GM23338 (cell line): ENCODE results near the gene SRSF1. TPM values are rescaled to one million over a fixed set of nuclear protein-coding genes. Genes with fewer than 3 reads are reported as not detected.

Source experiments
- ATAC-seq: fragments of 200-7000 bp; cut with Tn5 transposase; 3 replicates; pipeline ENCODE4 v1.9.1; 2020
- DNase-seq: peaks from one replicate; pipeline ENCODE4 v3.0.0-alpha.2; 2015; ENCODE audit warnings: low spot score
- H2AFZ ChIP-seq: fragments of 200-600 bp; sonication (generic); 2 replicates; pipeline ENCODE4 v1.8.0; 2016; ENCODE audit warnings: antibody characterized with exemption, mild to moderate bottlenecking, moderate library complexity
- H3F3A ChIP-seq: fragments of 200-600 bp; sonication (generic); replicated peaks from 2 replicates; pipeline ENCODE4 v1.8.0; 2017; ENCODE audit warnings: antibody characterized with exemption, mixed run types, low read depth
- H3K27ac ChIP-seq: fragments of 200-600 bp; sonication (generic); 2 replicates; pipeline ENCODE4 v1.6.1; 2016; ENCODE audit warnings: low read depth
- H3K27me3 ChIP-seq: fragments of 200-600 bp; sonication (generic); 2 replicates; pipeline ENCODE4 v1.8.0; 2016; ENCODE audit warnings: mild to moderate bottlenecking, mixed run types, moderate library complexity; ENCODE audit not compliant: insufficient read depth
- H3K36me3 ChIP-seq: fragments of 200-600 bp; sonication (generic); 2 replicates; pipeline ENCODE4 v1.8.0; 2016; ENCODE audit warnings: mild to moderate bottlenecking; ENCODE audit not compliant: insufficient read depth
- H3K4me1 ChIP-seq: fragments of 200-600 bp; sonication (generic); 2 replicates; pipeline ENCODE4 v1.8.0; 2016; ENCODE audit warnings: mild to moderate bottlenecking, moderate library complexity; ENCODE audit not compliant: insufficient read depth
- H3K4me2 ChIP-seq: fragments of 200-600 bp; sonication (generic); 2 replicates; pipeline ENCODE4 v1.7.1; 2017; ENCODE audit warnings: mixed run types
- H3K4me3 ChIP-seq: fragments of 200-600 bp; sonication (generic); 2 replicates; pipeline ENCODE4 v1.6.1; 2016; ENCODE audit warnings: mixed run types
- H3K79me2 ChIP-seq: fragments of 200-600 bp; sonication (generic); replicated peaks from 2 replicates; pipeline ENCODE4 v1.8.0; 2017; ENCODE audit warnings: mild to moderate bottlenecking; ENCODE audit not compliant: insufficient read depth
- H3K9me2 ChIP-seq: fragments of 200-600 bp; sonication (generic); 2 replicates; pipeline ENCODE4 v1.8.0; 2017; ENCODE audit not compliant: insufficient read depth
- H4K20me1 ChIP-seq: fragments of 200-600 bp; sonication (generic); replicated peaks from 2 replicates; pipeline ENCODE4 v1.8.0; 2017; ENCODE audit warnings: mild to moderate bottlenecking; ENCODE audit not compliant: insufficient read depth
- H3K27ac Mint-ChIP-seq: 2 replicates; pipeline ENCODE4 v1.8.0; 2020; ENCODE audit warnings: inconsistent platforms, mild to moderate bottlenecking, moderate library complexity, mixed read lengths
- H3K27me3 Mint-ChIP-seq: 3 replicates; pipeline ENCODE4 v1.8.0; 2022; ENCODE audit warnings: low read depth, mild to moderate bottlenecking, moderate library complexity, mixed read lengths, inconsistent platforms; ENCODE audit not compliant: insufficient read depth, poor library complexity
- H3K36me3 Mint-ChIP-seq: 3 replicates; pipeline ENCODE4 v1.8.0; 2021; ENCODE audit warnings: low read depth, mild to moderate bottlenecking, inconsistent platforms, moderate library complexity, mixed read lengths
- H3K4me1 Mint-ChIP-seq: 3 replicates; pipeline ENCODE4 v1.8.0; 2020; ENCODE audit warnings: mild to moderate bottlenecking, inconsistent platforms, mixed read lengths
- H3K4me3 Mint-ChIP-seq: 3 replicates; pipeline ENCODE4 v1.8.0; 2021; ENCODE audit warnings: moderate library complexity, mild to moderate bottlenecking, inconsistent platforms, mixed read lengths
- H3K9me3 Mint-ChIP-seq: 3 replicates; pipeline ENCODE4 v1.8.0; 2020; ENCODE audit warnings: moderate library complexity, mild to moderate bottlenecking, inconsistent platforms, mixed read lengths
- CREB1 ChIP-seq: fragments of 250-450 bp; sonication (Bioruptor Pico); IDR thresholded peaks from 2 replicates; pipeline ENCODE4 v1.5.0; 2020; ENCODE audit warnings: low read depth, mild to moderate bottlenecking, moderate library complexity
- EZH2 ChIP-seq: fragments of 200-600 bp; sonication (generic); IDR thresholded peaks from one replicate; pipeline ENCODE4 v1.8.0; 2017; ENCODE audit warnings: antibody characterized with exemption, mild to moderate bottlenecking, low read depth; ENCODE audit not compliant: unreplicated experiment
- EZH2phosphoT487 ChIP-seq: fragments of 200-600 bp; sonication (generic); IDR thresholded peaks from one replicate; pipeline ENCODE4 v1.8.1; 2018; ENCODE audit warnings: antibody characterized with exemption; ENCODE audit not compliant: unreplicated experiment
- JUNB ChIP-seq: IDR thresholded peaks from one replicate; pipeline ENCODE4 v1.6.1; 2016; ENCODE audit warnings: antibody characterized with exemption; ENCODE audit not compliant: unreplicated experiment
- NANOG ChIP-seq: IDR thresholded peaks from 2 replicates; pipeline ENCODE4 v1.6.1; 2016; ENCODE audit warnings: antibody characterized with exemption, borderline replicate concordance
- POLR2AphosphoS5 ChIP-seq: IDR thresholded peaks from 2 replicates; pipeline ENCODE4 v1.6.1; 2016; ENCODE audit warnings: antibody characterized with exemption, low read depth
- STAT1 ChIP-seq: IDR thresholded peaks from one replicate; pipeline ENCODE4 v1.6.1; 2016; ENCODE audit warnings: antibody characterized with exemption; ENCODE audit not compliant: unreplicated experiment
- ZNF114 ChIP-seq: fragments of 250-450 bp; sonication (Bioruptor Pico); IDR thresholded peaks from 2 replicates; pipeline ENCODE4 v1.5.0; 2020; ENCODE audit warnings: mild to moderate bottlenecking, moderate library complexity
- ZNF331 ChIP-seq: fragments of 250-450 bp; sonication (Bioruptor Pico); IDR thresholded peaks from 2 replicates; pipeline ENCODE4 v1.5.0; 2020; ENCODE audit warnings: low read depth, mild to moderate bottlenecking, moderate library complexity
- polyA plus RNA-seq: library from polyadenylated mRNA; unstranded; fragments of >200 nt; fragmentation: Nextera tagmentation; extraction: Ambion mirVana; gene quantifications from 2 replicates; pipeline ENCODE4 v1.2.1, GENCODE V29; 2016
- total RNA-seq: library from RNA; depleted of rRNA; stranded (reverse); fragments of >200 nt; shearing (Covaris generic); gene quantifications from 2 replicates; pipeline ENCODE4 v1.2.3, GENCODE V29; 2014
- TF ChIP-seq, protein P1 (sequence below): IDR thresholded peaks from 2 replicates; pipeline ENCODE4 v1.6.1; 2016; ENCODE audit warnings: antibody characterized with exemption
- TF ChIP-seq, protein P2 (sequence below): IDR thresholded peaks from one replicate; pipeline ENCODE4 v1.6.1; 2018; ENCODE audit warnings: antibody characterized with exemption; ENCODE audit not compliant: unreplicated experiment
- TF ChIP-seq, protein P3 (sequence below): fragments of 250-450 bp; sonication (Bioruptor Pico); IDR thresholded peaks from 2 replicates; pipeline ENCODE4 v1.5.0; 2020; ENCODE audit warnings: mild to moderate bottlenecking, moderate library complexity
- TF ChIP-seq, protein P4 (sequence below), 2 experiments: fragments of 200-600 bp in 1 of 2; sonication (generic) in 1 of 2; conservative IDR thresholded peaks; 2 replicates each; pipeline versions ENCODE4 v1.5.1 to v1.6.1; 2016 to 2017; ENCODE audit warnings: antibody characterized with exemption in 2 of 2, low read depth in 2 of 2, mild to moderate bottlenecking in 2 of 2, moderate library complexity in 1 of 2

Gene SRSF1
- total and polyA plus RNA-seq, 2 experiments from 2014 or later: 413 to 584 TPM

DNA sequence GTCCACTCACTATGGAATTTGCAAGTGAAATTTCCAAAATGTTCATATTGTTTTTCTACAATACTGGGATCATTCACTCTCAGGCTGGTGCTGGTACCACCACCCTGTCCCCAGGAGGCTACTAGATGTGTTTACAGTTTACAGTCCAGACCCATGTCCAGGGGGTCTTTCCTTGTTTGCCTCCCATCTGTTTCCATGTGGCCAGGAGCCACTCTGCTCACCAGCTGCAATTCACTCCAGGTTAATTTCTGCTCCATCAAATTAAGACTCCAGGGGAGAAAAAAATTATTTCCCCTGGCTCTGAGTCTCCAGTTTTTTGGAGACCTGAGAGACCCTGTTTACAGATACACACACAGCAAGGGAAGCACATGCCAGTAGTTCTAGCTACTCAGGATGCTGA is 12.5 kb upstream of the SRSF1 start:
- Histone ChIP-seq H3K4me1 (peaks cover 5% of the 10 kb centered on the region), H3F3A (no peaks in the 10 kb centered on the region), H3K9me2 (no peaks in the 10 kb centered on the region), H4K20me1 (no peaks in the 10 kb centered on the region), H3K4me3 (no peak overlapping the region), H3K4me2 (no peak overlapping the region), H3K36me3 (no peaks in the 10 kb centered on the region), H3K79me2 (no peaks in the 10 kb centered on the region), H2AFZ (peak overlapping the region; percentile 59; the same call in 1 of the 2 replicates), H3K27ac (no peak overlapping the region), H3K27me3 (no peaks in the 10 kb centered on the region)
- H3K36me3 Mint-ChIP-seq: no peaks in the 10 kb centered on the region
- no peak for DNase-seq
- ATAC-seq: no peak
- H3K9me3 Mint-ChIP-seq: no peaks in the 10 kb centered on the region; the same call in 2 of the 3 replicates
- H3K27ac Mint-ChIP-seq: no peak overlapping the region
- H3K27me3 Mint-ChIP-seq: peaks cover 1% of the 10 kb centered on the region
- TF ChIP-seq, protein P1, sequence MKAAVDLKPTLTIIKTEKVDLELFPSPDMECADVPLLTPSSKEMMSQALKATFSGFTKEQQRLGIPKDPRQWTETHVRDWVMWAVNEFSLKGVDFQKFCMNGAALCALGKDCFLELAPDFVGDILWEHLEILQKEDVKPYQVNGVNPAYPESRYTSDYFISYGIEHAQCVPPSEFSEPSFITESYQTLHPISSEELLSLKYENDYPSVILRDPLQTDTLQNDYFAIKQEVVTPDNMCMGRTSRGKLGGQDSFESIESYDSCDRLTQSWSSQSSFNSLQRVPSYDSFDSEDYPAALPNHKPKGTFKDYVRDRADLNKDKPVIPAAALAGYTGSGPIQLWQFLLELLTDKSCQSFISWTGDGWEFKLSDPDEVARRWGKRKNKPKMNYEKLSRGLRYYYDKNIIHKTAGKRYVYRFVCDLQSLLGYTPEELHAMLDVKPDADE: no peak
- TF ChIP-seq EZH2phosphoT487: no peak
- TF ChIP-seq, protein P2, sequence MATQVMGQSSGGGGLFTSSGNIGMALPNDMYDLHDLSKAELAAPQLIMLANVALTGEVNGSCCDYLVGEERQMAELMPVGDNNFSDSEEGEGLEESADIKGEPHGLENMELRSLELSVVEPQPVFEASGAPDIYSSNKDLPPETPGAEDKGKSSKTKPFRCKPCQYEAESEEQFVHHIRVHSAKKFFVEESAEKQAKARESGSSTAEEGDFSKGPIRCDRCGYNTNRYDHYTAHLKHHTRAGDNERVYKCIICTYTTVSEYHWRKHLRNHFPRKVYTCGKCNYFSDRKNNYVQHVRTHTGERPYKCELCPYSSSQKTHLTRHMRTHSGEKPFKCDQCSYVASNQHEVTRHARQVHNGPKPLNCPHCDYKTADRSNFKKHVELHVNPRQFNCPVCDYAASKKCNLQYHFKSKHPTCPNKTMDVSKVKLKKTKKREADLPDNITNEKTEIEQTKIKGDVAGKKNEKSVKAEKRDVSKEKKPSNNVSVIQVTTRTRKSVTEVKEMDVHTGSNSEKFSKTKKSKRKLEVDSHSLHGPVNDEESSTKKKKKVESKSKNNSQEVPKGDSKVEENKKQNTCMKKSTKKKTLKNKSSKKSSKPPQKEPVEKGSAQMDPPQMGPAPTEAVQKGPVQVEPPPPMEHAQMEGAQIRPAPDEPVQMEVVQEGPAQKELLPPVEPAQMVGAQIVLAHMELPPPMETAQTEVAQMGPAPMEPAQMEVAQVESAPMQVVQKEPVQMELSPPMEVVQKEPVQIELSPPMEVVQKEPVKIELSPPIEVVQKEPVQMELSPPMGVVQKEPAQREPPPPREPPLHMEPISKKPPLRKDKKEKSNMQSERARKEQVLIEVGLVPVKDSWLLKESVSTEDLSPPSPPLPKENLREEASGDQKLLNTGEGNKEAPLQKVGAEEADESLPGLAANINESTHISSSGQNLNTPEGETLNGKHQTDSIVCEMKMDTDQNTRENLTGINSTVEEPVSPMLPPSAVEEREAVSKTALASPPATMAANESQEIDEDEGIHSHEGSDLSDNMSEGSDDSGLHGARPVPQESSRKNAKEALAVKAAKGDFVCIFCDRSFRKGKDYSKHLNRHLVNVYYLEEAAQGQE: no peak
- TF ChIP-seq CREB1: no peak
- TF ChIP-seq ZNF331: no peak
- TF ChIP-seq JUNB: no peak
- TF ChIP-seq ZNF114 (CRISPR knock-in tag): no peak
- TF ChIP-seq EZH2: no peak
- TF ChIP-seq, protein P3, sequence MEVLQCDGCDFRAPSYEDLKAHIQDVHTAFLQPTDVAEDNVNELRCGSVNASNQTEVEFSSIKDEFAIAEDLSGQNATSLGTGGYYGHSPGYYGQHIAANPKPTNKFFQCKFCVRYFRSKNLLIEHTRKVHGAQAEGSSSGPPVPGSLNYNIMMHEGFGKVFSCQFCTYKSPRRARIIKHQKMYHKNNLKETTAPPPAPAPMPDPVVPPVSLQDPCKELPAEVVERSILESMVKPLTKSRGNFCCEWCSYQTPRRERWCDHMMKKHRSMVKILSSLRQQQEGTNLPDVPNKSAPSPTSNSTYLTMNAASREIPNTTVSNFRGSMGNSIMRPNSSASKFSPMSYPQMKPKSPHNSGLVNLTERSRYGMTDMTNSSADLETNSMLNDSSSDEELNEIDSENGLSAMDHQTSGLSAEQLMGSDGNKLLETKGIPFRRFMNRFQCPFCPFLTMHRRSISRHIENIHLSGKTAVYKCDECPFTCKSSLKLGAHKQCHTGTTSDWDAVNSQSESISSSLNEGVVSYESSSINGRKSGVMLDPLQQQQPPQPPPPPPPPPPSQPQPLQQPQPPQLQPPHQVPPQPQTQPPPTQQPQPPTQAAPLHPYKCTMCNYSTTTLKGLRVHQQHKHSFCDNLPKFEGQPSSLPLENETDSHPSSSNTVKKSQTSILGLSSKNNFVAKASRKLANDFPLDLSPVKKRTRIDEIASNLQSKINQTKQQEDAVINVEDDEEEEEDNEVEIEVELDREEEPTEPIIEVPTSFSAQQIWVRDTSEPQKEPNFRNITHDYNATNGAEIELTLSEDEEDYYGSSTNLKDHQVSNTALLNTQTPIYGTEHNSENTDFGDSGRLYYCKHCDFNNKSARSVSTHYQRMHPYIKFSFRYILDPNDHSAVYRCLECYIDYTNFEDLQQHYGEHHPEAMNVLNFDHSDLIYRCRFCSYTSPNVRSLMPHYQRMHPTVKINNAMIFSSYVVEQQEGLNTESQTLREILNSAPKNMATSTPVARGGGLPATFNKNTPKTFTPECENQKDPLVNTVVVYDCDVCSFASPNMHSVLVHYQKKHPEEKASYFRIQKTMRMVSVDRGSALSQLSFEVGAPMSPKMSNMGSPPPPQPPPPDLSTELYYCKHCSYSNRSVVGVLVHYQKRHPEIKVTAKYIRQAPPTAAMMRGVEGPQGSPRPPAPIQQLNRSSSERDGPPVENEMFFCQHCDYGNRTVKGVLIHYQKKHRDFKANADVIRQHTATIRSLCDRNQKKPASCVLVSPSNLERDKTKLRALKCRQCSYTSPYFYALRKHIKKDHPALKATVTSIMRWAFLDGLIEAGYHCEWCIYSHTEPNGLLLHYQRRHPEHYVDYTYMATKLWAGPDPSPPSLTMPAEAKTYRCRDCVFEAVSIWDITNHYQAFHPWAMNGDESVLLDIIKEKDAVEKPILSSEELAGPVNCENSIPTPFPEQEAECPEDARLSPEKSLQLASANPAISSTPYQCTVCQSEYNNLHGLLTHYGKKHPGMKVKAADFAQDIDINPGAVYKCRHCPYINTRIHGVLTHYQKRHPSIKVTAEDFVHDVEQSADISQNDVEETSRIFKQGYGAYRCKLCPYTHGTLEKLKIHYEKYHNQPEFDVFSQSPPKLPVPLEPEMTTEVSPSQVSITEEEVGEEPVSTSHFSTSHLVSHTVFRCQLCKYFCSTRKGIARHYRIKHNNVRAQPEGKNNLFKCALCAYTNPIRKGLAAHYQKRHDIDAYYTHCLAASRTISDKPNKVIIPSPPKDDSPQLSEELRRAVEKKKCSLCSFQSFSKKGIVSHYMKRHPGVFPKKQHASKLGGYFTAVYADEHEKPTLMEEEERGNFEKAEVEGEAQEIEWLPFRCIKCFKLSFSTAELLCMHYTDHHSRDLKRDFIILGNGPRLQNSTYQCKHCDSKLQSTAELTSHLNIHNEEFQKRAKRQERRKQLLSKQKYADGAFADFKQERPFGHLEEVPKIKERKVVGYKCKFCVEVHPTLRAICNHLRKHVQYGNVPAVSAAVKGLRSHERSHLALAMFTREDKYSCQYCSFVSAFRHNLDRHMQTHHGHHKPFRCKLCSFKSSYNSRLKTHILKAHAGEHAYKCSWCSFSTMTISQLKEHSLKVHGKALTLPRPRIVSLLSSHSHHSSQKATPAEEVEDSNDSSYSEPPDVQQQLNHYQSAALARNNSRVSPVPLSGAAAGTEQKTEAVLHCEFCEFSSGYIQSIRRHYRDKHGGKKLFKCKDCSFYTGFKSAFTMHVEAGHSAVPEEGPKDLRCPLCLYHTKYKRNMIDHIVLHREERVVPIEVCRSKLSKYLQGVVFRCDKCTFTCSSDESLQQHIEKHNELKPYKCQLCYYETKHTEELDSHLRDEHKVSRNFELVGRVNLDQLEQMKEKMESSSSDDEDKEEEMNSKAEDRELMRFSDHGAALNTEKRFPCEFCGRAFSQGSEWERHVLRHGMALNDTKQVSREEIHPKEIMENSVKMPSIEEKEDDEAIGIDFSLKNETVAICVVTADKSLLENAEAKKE (CRISPR knock-in tag): no peak
- TF ChIP-seq NANOG: no peak
- TF ChIP-seq, protein P4, sequence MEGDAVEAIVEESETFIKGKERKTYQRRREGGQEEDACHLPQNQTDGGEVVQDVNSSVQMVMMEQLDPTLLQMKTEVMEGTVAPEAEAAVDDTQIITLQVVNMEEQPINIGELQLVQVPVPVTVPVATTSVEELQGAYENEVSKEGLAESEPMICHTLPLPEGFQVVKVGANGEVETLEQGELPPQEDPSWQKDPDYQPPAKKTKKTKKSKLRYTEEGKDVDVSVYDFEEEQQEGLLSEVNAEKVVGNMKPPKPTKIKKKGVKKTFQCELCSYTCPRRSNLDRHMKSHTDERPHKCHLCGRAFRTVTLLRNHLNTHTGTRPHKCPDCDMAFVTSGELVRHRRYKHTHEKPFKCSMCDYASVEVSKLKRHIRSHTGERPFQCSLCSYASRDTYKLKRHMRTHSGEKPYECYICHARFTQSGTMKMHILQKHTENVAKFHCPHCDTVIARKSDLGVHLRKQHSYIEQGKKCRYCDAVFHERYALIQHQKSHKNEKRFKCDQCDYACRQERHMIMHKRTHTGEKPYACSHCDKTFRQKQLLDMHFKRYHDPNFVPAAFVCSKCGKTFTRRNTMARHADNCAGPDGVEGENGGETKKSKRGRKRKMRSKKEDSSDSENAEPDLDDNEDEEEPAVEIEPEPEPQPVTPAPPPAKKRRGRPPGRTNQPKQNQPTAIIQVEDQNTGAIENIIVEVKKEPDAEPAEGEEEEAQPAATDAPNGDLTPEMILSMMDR (conservative IDR thresholded peaks at IDR 0.05; ENCODE audit: low read depth in 2 of 2): no peak
- TF ChIP-seq STAT1: no peak
- TF ChIP-seq POLR2AphosphoS5: no peak
- H3K4me1 Mint-ChIP-seq: peaks cover 11% of the 10 kb centered on the region
- H3K4me3 Mint-ChIP-seq: no peak overlapping the region
